GM18868 (cell line): ENCODE measurements around the gene LIME1.
A peak's percentile ranks its signal among the peaks of the same experiment; 100 is the strongest.
"Not testable (repeated sequence)": the region's sequence is repeated elsewhere in the genome, so short reads cannot be mapped to it uniquely, and the experiment has no call there.

Experiments
- ATAC-seq: cut with Tn5 transposase; IDR thresholded peaks from one replicate; pipeline ENCODE4 v1.9.1; 2021; ENCODE audit warnings: mild to moderate bottlenecking, moderate library complexity; ENCODE audit not compliant: unreplicated experiment

The LIME1 gene

GRCh38 chr20:63707558-63708300 lies 28.7 kb upstream of the LIME1 start, which contains the start of the genes ARFRP1 and ZGPAT:
ARFRP1 (minus strand) TSS chr20:63707976; CDS start chr20:63707091, 885 bp downstream.
ZGPAT (plus strand) TSS chr20:63708039; CDS start chr20:63708581, 542 bp downstream.
- ATAC-seq, result peak; percentile 73

- peak; percentile 9 for ATAC-seq
Observed at GRCh38 chr20:63708301-63709148, 27.9 kb upstream of the LIME1 start.

- ATAC-seq, result no peak
Observed at GRCh38 chr20:63709149-63709527, 27.3 kb upstream of the LIME1 start.

GRCh38 chr20:63711085-63711645 lies 25.3 kb upstream of the LIME1 start:
- no peak for ATAC-seq

- no peak for ATAC-seq
Observed at GRCh38 chr20:63712191-63712590, 24.3 kb upstream of the LIME1 start.

GRCh38 chr20:63714858-63715257 lies 21.6 kb upstream of the LIME1 start:
- no peak for ATAC-seq

GRCh38 chr20:63718996-63719395 lies 17.5 kb upstream of the LIME1 start:
- ATAC-seq, result no peak

- ATAC-seq, result not testable (repeated sequence)
Observed at GRCh38 chr20:63722967-63723622, 13.4 kb upstream of the LIME1 start.

- not testable (repeated sequence) for ATAC-seq
Observed at GRCh38 chr20:63730189-63730733, 6.2 kb upstream of the LIME1 start.

- ATAC-seq, result no peak
Observed at GRCh38 chr20:63731410-63731809, 5.1 kb upstream of the LIME1 start.

- no peak for ATAC-seq
Observed at GRCh38 chr20:63732118-63733095, 4.1 kb upstream of the LIME1 start.

- no peak for ATAC-seq
Observed at GRCh38 chr20:63733117-63733516, 3.3 kb upstream of the LIME1 start.

GRCh38 chr20:63733579-63734081 lies 2.8 kb upstream of the LIME1 start:
- ATAC-seq, result no peak

- ATAC-seq, result no peak
Observed at GRCh38 chr20:63734111-63734945, 2.1 kb upstream of the LIME1 start.

- ATAC-seq, result no peak
Observed at GRCh38 chr20:63734946-63735858, 1.3 kb upstream of the LIME1 start.

GRCh38 chr20:63736893-63737694 lies 630 bp downstream of the LIME1 start:
- ATAC-seq, result no peak

GRCh38 chr20:63737695-63737944 lies 1.2 kb downstream of the LIME1 start:
- ATAC-seq, result no peak
